Lung (tissue), 12 donors: ENCODE results near the gene SAFB. TPM values are rescaled to one million over a fixed set of nuclear protein-coding genes. Genes with fewer than 3 reads are reported as not detected.

Source experiments
- ATAC-seq: fragments of 200-7000 bp; cut with Tn5 transposase; one replicate; pipeline ENCODE4 v1.9.1; 2020; ENCODE audit warnings: moderate number of reproducible peaks; ENCODE audit not compliant: insufficient read depth, low FRiP score
- DNase-seq, 3 donors: peaks; one replicate each; pipeline ENCODE4 v3.0.0-alpha.2; 2013 to 2017
- H3K27ac ChIP-seq, 2 donors: one replicate each; pipeline ENCODE4 v1.5.1; 2013; ENCODE audit warnings: mild to moderate bottlenecking in 2 of 2, moderate library complexity in 2 of 2, control low read depth in 1 of 2, inconsistent platforms in 1 of 2, low read depth in 1 of 2, low read length in 1 of 2
- H3K27me3 ChIP-seq, 3 donors: one replicate each; pipeline ENCODE4 v1.5.1; 2013; ENCODE audit warnings: low read length in 2 of 3; ENCODE audit not compliant: control insufficient read depth in 3 of 3, insufficient read depth in 3 of 3
- H3K36me3 ChIP-seq, 4 donors: one replicate each; pipeline ENCODE4 v1.5.1; 2013; ENCODE audit warnings: low read length in 4 of 4, mild to moderate bottlenecking in 1 of 4, moderate library complexity in 1 of 4; ENCODE audit not compliant: control insufficient read depth in 4 of 4, insufficient read depth in 4 of 4
- H3K4me1 ChIP-seq, 5 donors: one replicate each; pipeline ENCODE4 v1.5.1; 2013; ENCODE audit warnings: low read length in 5 of 5, mild to moderate bottlenecking in 2 of 5, moderate library complexity in 1 of 5; ENCODE audit not compliant: control insufficient read depth in 5 of 5, insufficient read depth in 5 of 5
- H3K4me3 ChIP-seq: one replicate; pipeline ENCODE4 v1.5.1; 2013; ENCODE audit warnings: mild to moderate bottlenecking, control low read depth, moderate library complexity
- H3K9ac ChIP-seq, 2 donors: one replicate each; pipeline ENCODE4 v1.5.1; 2013; ENCODE audit warnings: low read length in 2 of 2, control low read depth in 1 of 2; ENCODE audit not compliant: insufficient read depth in 1 of 2
- H3K9me3 ChIP-seq, 4 donors: one replicate each; pipeline ENCODE4 v1.5.1; 2013; ENCODE audit warnings: low read length in 3 of 4, mild to moderate bottlenecking in 1 of 4, moderate library complexity in 1 of 4; ENCODE audit not compliant: control insufficient read depth in 4 of 4, insufficient read depth in 3 of 4
- CTCF ChIP-seq: IDR thresholded peaks from 2 replicates; pipeline ENCODE4 v1.5.1; 2012; ENCODE audit warnings: mild to moderate bottlenecking; ENCODE audit errors: control extremely low read depth, extremely low read depth
- WGBS, 2 donors: extraction: QIAGEN DNeasy Blood & Tissue Kit; methylation state at CpG; one replicate each; pipeline ENCODE4 v1.1.7; 2013; 5-methylcytosine and 5-hydroxymethylcytosine counted together
- polyA plus RNA-seq, 2 donors: library from polyadenylated mRNA; stranded (reverse); fragments of 200-250 nt; gene quantifications; one replicate each; pipeline ENCODE4 v1.2.1, GENCODE V29; 2013
- total RNA-seq, 2 donors: library from RNA; depleted of rRNA in 1 of 2; stranded (reverse); fragments of >200 nt in 1 of 2; gene quantifications; one replicate each; pipeline ENCODE4 v1.2.1, GENCODE V29; 2014 to 2021
- donor health status: control.
- donor health status: control.
- donor health status: Bipolar disorder and iron deficiency.
- donor health status: healthy.
- donor health status: DM: yes; HTN: yes; CAD: no.

SAFB gene
- total and polyA plus RNA-seq, 4 donors, result 59.5 to 130 (median 77.7) TPM

- peaks cover 0 to 7% (median 3%) of the 10 kb centered on the region in 4 donors for H3K36me3 ChIP-seq
- ATAC-seq (no peak), DNase-seq (no peak)
- H3K9ac ChIP-seq, result no peak overlapping the region
- no peak for TF ChIP-seq CTCF
- no peaks in the 10 kb centered on the region for H3K9me3 ChIP-seq
- H3K27ac ChIP-seq, result no peak overlapping the region
- H3K4me1 ChIP-seq, result peaks cover 8 to 20% (median 19%) of the 10 kb centered on the region in 5 donors
- no peak overlapping the region for H3K4me3 ChIP-seq
- H3K27me3 ChIP-seq, result peaks cover 0 to 2% (median 0%) of the 10 kb centered on the region in 3 donors
- WGBS, 2 donors, result 79 to 84% methylated on average over 6 of the region's 6 CpGs
These were observed 12.5 kb downstream of the SAFB start for GRCh38 chr19:5635427-5635826.

GRCh38 chr19:5637971-5638370 lies 15.1 kb downstream of the SAFB start:
- no peak overlapping the region for H3K9ac ChIP-seq
- TF ChIP-seq CTCF, result no peak
- no peak overlapping the region for H3K4me3 ChIP-seq
- ATAC-seq, result no peak
- WGBS, 2 donors, result 55 to 75% methylated on average over 1 of the region's 1 CpG
- peaks cover 0 to 9% (median 6%) of the 10 kb centered on the region in 5 donors for H3K4me1 ChIP-seq
- peaks cover 10 to 23% (median 14%) of the 10 kb centered on the region in 4 donors for H3K36me3 ChIP-seq
- no peak for DNase-seq
- H3K27me3 ChIP-seq, result no peaks in the 10 kb centered on the region
- no peak overlapping the region for H3K27ac ChIP-seq
- H3K9me3 ChIP-seq, result no peaks in the 10 kb centered on the region

GRCh38 chr19:5641171-5641570 lies 18.3 kb downstream of the SAFB start:
- H3K4me3 ChIP-seq, result no peak overlapping the region
- DNase-seq, result no peak
- WGBS, 2 donors, result 86 to 91% methylated on average over 4 of the region's 4 CpGs
- peaks cover 19 to 40% (median 30%) of the 10 kb centered on the region in 4 donors for H3K36me3 ChIP-seq
- H3K27me3 ChIP-seq, result no peaks in the 10 kb centered on the region
- H3K4me1 ChIP-seq, result peaks cover 0 to 4% (median 1%) of the 10 kb centered on the region in 5 donors
- no peak for TF ChIP-seq CTCF
- no peak for ATAC-seq
- H3K27ac ChIP-seq, result no peak overlapping the region
- H3K9me3 ChIP-seq, result no peaks in the 10 kb centered on the region
- no peak overlapping the region for H3K9ac ChIP-seq

- Histone ChIP-seq H3K9ac (no peak overlapping the region), H3K4me1 (peaks cover 0 to 4% (median 0%) of the 10 kb centered on the region in 5 donors), H3K36me3 (peaks cover 28 to 49% (median 38%) of the 10 kb centered on the region in 4 donors), H3K27me3 (no peaks in the 10 kb centered on the region), H3K4me3 (no peak overlapping the region), H3K27ac (no peak overlapping the region), H3K9me3 (no peaks in the 10 kb centered on the region)
- no peak for TF ChIP-seq CTCF
- no peak for ATAC-seq
- 88 to 89% methylated on average over 2 of the region's 2 CpGs for WGBS, 2 donors
- no peak for DNase-seq
These were observed 19.3 kb downstream of the SAFB start for GRCh38 chr19:5642204-5642603.
